Measurements from ENCODE around the gene SYCP2L.
"Not testable (repeated sequence)": the region's sequence is repeated elsewhere in the genome, so short reads cannot be mapped to it uniquely, and the experiment has no call there.

Gene SYCP2L

DNA sequence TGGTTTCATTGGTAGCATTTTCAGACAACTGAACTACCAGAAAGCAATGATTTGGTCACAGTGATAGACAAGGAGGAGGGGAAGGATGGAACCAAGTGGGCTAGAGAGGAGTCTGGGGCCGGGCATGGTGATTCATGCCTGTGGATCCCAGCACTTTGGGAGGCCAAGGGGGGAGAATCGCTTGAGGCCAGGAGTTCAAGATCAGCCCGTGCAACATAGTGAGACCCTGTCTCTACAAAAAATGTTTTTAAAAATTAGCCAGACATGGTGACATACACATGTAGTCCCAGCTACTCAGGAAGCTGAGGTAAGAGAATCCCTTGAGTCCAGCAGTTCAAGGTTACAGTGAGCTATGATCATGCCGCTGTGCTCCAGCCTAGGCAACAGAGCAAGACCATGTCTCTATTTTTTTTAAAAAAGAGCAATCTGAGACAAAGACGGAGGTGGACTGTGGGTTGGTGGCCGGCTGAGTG is 70.6 kb downstream of the SYCP2L start:
- DNase-seq (ENCODE audit: low read depth): no peak

DNA sequence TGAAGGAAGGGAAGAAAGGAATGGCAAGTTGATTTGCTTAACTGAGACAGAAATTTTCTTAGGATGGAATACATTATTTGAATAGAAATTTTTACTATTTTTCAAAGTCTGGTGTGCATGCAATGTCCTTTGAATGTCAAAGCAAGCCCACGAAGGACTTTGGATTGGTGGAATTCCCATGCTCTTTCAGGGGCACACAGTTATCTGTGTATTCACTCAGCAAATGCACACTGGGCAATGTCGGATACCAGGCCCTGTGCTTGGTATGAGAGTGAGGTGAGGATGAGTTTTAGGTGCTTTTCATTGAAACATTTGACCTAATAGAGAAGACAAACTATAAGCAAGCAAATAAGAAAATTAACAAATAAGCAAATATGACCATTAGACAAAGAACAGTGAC is 73.3 kb downstream of the SYCP2L start:
- no peak for DNase-seq (ENCODE audit: low read depth)

DNA sequence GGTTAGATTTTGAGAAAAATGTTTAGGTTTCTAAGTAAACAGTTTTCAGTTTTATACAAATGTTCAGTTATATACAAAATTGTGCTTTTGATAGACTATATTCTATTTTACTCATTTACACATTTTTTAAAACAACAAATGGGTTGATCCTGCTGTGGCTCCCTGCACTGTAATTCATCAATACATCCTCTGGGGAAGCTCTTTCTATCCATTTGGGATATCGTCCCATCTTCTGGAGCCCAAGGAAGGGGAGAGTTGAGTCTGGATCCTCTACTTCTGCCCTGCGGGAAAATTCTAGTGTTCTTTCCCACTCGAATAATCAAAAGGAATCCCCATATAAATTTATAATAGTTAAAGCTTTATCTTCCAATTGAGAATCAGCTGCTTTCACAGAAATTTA is 75.0 kb downstream of the SYCP2L start:
- DNase-seq (ENCODE audit: low read depth): no peak

DNA sequence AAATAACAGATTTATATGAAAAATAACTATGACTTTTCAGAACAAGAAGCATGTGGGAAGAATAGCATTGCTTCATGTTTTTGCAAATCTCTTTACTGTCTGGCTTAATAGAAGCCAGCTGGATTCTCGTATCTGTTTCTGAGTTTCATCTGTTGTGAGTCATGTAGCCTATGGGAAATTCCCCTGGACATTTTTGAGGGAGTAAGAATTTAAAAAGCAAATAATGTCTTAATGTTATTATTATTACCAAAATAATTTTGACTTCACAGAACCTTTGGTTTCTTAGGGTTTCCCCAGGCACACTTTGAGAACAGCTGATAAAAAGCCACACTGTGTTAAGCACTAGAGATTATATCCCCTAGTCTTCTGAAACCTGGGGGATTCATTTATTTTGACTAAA is 75.8 kb downstream of the SYCP2L start:
- DNase-seq (ENCODE audit: low read depth): no peak

DNA sequence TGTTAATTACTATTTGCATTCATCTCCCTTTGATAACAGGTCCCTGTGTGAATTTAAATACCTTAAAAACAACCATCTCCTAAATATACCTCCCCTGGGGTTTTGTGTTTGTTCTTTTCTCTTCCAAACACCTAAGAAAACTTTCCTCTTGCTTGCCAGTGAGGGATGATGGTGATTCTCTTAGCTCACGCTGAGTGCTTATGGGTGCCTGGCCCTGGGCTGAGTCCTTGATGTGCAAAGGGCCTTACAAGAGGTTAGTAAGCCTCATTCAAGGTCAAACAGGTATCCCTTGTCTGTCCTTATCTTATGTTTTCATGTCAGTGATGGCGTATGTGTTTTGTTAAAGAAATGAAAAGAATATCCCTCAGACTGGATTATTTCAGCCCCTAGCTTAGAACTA is 76.3 kb downstream of the SYCP2L start:
- no peak for DNase-seq (ENCODE audit: low read depth)

DNA sequence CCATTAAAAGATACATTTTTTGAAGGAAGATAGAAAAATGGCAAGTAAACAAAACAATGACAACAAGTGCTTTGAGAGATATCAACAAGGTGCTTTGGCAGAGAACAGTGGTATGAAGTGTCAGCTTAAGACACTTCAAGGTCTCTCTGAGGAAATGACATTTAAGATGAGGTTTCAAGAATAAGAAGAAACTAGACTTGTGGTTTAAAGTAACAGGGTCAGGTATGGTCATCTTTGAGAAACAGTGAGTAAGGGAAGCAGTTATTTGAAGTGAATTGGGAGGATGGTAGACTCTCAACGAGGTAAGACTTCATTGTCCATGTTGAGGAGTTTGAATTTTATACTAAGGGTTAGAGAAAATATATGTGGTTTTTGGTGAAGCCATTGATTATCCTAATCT is 77.8 kb downstream of the SYCP2L start:
- DNase-seq (ENCODE audit: low read depth): no peak

DNA sequence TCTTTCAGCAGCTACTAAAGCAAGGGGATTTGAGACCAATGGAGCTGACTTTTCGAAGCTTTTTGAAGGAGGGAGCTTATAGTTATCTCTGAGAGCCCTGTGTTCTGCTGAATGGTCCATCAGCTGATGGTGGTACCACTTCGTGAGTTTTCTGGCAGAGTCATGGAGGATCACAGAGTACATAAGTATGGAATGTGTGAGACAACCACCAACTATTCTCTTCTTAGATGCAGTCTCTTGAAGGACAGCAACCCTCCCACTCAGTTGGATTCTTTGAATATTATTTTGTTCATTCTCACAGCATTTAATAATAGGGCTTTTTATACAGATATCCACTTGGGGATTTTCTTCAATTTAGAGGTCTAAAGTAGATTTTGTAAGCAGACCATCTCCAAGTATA is 81.9 kb downstream of the SYCP2L start:
- no peak for DNase-seq (ENCODE audit: low read depth)

DNA sequence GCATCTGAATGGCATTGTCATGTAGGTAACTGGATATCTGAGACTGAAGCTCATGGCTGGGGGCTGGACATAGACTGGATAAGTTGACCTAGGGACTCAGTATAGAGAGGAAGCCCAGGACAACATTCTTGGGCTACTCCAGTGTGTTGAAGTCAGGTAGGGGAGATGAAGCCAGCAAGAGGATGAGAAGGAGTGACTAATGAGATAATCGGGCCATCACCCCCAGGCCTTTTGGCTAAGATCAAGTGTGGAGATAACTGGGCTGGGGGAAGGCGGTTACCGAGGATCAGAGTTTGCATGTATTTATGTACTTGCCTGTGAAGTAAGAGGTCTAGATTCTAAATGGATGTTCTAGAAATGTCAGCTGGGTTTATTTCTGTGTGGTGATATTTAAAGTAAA is 83.9 kb downstream of the SYCP2L start:
- DNase-seq (ENCODE audit: low read depth): no peak

DNA sequence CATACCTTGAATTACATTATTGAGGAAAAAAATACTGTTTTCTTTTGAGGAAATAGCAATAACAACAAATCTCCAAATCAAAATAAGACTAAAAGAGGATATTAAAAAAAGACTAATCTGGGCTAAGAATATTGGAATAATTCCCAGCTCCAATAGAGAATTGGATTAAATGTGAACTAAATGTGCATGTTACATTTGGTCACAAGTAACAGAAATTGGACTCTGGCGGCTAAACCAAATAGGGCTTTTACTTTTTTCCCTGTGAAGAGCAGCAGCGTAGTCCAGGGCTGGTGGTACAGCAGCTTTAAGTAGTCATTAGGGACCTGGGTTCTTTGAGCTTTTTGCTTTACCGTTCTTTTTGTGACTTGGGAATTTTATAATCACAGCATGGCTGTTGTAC is 85.3 kb downstream of the SYCP2L start:
- no peak for DNase-seq (ENCODE audit: low read depth)

DNA sequence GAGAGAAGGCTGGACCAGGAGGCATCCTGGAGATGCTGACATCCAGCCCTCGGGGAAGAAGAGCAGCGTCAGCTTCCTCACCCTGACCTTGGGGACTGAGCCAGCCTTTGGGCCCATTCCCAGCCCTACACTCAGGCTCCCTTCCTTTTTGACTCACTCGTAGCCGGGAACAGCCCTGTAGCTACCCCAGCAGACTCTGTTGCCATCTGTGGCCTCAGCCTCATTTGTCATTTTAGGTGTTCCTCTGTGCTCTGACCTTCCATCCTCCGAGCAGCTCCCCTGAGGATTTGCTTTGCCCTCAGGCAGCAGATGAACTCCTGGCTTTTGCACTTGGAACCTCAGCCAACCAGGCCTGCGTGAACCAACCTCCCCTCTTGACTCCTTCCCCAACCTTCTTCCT is 89.7 kb downstream of the SYCP2L start:
- DNase-seq (ENCODE audit: low read depth): no peak

DNA sequence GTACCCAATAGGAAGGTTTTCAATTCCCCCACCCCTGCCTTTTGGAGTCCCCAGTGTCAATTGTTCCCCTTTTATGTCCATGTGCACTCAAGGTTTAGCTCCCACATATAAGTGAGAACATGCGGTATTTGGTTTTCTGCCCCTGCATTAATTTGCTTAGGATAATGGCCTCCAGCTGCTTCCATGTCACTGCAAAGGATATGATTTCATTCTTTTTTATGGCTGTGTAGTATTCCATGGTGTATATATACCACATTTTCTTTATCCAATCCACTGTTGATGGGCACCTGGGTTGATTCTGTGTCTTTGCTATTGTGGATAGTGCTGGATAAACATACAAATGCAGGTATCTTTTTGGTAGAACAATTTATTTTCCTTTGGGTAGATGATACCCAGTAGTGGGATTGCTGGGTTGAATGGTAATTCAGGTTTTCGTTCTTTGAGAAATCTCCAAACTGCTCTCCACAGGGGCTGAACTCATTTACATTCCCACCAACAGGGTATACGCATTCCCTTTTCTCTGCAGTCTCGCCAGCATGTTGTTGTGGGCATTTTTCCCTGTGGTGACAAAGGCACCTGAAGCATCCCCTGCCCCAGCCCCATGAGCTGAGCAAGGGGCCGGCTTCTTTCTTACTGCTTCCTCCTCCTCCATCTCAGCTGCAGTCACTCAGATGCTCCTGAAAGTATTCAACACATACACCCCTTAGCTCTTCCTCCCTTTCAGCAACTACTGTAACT is 90.5 kb downstream of the SYCP2L start:
- DNase-seq (ENCODE audit: low read depth): no peak

DNA sequence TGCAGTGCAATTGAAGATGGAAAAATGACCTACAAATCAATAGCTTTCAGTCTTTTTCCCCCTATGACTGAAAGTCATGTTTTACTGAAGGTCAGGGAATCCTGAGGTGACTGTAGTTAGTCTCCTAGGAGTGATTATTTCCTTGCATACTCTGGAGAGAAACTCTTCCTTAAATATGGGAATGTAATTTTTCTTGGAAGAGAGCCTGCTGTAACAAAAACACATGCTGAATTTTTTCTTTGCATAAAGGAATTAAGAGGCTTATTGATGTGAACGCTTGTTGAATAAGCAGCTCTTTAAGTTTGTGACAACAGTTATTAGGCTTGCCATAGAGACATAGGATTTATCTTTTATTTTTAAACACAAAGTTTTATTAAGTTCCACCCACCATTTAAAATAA is 92.8 kb downstream of the SYCP2L start:
- DNase-seq (ENCODE audit: low read depth): no peak

DNA sequence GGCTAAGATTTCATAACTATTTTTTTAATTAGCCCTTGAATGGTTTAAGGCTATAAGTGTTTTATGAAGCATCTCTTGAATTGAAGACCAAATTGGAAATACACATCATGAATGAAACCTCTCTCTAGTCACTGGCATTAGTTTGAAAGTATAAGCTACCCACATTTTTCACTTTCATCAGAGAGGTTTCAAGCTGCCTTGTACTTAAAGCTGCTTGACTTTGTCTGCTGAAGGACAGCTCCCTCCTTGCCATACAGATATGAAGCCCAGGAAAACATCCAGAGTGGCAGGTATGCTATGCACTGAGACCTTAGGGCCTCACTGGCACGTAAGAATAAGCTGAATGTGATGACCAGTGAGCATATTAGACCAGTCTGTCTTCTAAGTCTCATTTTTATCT is 94.6 kb downstream of the SYCP2L start:
- DNase-seq (ENCODE audit: low read depth): no peak

DNA sequence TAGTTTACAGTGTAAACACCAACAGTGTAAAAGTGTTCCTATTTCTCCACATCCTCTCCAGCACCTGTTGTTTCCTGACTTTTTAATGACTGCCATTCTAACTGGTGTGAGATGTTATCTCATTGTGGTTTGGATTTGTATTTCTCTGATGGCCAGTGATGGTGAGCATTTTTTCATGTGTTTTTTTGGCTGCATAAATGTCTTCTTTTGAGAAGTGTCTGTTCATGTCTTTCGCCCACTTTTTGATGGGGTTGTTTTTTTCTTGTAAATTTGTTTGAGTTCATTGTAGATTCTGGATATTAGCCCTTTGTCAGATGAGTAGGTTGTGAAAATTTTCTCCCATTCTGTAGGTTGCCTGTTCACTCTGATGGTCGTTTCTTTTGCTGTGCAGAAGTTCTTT is 98.1 kb downstream of the SYCP2L start:
- DNase-seq (ENCODE audit: low read depth): not testable (repeated sequence)

DNA sequence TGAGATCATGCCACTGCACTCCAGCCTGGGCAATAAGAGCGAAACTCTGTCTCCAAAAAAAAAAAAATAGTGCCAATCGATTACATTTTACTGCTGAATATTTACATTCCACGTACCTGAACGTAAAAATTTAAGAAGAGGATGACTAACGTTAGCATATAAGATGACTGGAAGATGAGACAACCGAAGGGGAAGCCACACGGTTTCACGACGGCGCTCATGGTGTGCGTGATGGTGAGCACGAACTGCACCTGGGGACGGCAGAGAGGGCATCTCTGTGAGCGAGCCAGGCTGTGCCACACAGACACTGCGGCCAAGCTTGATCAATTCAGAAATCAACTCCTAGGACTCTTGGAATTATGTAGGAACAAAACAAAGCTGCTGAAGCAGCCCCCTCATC is 102.7 kb downstream of the SYCP2L start:
- no peak for DNase-seq (ENCODE audit: low read depth)

DNA sequence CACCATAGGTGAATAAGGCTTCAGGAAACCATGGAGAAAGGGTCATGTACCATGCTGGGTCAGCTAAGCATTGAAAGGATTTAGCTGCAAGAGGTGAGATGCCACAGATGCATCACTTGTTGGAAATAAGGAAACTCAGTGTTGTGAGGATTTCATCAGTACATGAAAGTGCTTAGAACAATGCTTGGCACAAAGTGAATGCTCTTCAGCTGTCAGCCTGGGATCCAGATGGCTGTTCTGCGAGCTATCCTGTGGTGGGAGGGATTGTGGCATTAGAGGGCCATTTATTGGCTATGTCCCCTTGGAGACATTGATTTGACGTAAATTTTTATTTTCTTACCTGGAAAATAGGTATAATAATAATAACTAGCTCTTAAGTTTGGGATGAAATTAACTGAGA is 104.3 kb downstream of the SYCP2L start:
- DNase-seq (ENCODE audit: low read depth): no peak

DNA sequence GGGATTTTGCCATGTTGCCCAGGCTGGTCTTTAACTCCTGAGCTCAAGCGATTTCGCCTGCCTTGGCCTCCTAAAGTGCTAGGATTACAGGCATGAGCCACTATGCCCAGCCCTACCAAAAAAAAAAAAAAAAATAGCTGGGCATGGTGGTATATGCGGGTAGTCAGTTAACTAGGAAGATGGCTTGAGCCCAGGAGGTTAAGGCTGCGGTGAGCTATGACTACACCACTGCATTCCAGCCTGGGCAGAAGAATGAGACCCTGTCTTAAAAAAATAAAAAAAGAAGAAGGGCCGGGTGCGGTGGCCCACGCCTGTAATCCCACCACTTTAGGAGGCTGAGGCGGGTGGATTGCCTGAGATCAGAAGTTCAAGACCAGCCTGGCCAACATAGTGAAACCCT is 107.0 kb downstream of the SYCP2L start:
- no peak for DNase-seq (ENCODE audit: low read depth)

DNA sequence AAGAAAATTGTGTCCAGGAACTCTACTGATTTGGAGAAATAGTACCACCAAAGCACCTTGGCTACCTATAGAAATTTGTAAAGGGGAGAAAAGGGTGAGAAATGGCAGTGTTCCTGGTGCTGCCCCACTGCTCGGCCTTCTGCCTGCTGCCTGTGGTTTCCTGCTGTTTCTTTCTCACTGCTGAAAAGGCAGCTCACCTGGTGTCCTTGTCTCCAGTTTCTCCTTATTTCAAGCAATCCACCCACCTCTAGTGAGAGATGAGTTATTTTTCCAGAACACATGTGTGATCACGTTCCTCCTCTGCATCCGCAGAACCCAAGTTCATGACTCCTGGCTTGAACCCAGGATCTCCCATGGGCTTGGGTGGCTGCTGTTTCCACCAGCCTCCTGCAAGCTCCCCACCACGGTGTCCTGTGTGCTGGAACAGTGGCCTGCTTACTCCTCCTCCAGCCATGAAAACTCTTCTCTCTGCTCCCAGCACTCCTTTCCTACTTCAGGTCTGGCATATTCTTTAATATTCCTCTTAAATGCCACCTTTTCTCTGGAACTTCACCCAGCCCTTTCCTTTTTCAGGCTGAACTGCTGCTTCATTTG is 108.4 kb downstream of the SYCP2L start:
- no peak for DNase-seq (ENCODE audit: low read depth)

DNA sequence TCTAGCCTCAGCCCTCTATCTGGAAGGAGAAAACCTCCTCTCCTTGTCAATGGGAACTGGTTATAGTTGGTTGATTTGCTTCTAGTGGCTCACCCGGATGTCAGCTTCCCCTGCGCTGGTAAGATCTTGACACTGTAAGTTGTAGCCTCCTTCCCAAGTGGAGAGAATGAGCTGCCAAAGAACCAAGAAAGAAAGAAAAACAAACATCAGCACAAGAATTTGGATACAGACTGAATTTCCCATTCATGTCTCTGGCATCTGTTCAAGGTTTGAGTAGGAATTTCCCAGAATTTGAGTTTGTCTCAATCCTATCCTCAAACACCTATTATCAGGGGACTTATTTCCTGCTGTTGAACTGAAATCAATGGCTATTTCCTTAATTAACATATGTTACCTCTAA is 113.1 kb downstream of the SYCP2L start:
- no peak for DNase-seq (ENCODE audit: low read depth)

DNA sequence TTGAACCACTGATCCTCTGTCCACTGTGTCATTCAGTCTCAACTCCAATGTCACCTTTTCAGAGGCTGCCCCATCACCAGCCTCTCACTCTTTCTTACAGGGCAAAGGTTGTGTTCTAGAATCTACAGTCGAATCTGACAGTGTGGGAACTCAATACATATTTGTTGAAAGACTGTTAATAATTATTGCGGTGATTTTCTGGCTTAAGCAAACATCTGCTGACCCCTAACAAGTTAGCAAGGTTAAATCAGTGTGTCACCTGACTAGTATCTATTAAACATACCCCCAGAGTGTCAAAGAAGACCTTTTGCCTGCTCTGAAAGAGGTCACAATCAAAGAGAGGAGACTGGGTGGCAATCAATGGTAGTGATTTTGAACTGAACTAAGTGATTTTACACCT is 115.3 kb downstream of the SYCP2L start:
- DNase-seq (ENCODE audit: low read depth): no peak

DNA sequence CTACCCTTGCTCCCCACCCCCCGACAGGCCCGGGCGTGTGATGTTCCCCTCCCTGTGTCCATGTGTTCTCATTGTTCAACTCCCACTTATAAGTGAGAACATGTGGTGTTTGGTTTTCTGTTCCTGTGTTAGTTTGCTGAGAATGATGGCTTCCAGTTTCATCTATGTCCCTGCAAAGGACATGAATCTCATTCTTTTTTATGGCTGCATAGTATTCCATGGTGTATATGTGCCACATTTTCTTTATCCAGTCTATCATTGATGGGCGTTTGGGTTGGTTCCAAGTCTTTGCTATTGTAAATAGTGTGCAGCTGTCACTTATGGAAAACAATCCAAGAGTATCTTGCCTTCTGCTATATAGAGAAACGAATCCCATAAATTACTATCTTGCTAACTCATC is 116.4 kb downstream of the SYCP2L start:
- not testable (repeated sequence) for DNase-seq (ENCODE audit: low read depth)

DNA sequence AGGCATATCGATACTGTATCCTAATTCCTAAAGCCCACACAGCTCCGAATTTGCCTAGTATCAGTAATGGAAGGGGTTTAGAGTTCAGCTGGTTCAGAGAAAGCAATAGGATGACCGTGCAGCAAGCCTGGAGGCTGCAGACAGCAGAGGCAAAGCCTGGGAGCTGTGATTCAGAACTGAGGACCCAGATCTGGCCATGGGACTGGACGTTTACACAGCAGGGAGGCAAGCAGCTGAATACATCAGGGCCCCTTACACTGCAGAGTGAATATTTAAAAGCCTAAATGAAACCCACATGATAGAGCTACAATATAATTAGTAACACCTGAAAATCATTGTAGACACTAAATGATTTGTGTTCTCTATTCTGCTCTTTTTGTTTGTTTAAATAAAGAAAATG is 119.2 kb downstream of the SYCP2L start:
- DNase-seq (ENCODE audit: low read depth): no peak

DNA sequence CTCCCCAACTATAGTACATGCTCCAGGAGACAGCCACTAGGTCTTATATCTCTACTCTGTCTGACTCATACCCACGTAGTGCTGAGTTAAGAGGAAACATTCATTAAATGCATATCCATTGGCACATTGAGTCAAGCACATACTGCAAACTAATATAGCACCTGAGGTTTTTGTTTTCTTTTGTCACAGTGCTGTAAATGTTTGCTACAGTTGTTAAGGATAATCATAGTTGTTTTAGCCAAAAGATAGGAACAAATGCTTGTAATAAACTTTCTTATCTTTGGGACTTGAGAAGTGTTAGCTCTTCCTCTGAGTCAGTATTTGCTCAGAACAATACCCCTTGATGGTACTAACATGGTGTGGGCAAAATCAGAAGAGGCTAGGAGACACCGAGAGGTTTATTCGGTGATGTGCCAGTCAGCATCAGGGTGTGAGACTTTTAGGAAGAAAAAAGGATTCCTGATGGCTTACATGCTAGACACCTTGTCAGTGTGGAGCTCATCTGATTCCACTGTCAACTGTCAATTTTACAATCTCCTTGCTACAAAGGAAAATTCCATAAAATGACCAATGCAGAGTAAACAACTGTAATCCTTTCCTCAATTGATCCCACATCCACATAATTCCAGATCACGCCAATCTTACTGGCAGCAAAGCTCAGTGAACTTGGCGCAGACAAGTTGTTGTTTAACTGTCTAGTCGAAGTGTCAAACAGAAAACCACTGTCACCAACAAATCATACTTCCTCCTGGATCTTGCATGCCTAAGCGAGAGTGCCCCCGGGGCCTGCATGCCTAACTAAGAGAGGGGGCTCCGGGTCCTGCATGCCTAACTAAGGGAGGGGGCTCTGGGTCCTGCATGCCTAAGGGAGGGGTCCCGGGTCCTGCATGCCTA is 121.1 kb downstream of the SYCP2L start:
- no peak for DNase-seq (ENCODE audit: low read depth)

All from T-helper 22 cell (primary cell).